ENCODE data around the gene LRP10. TPM values are rescaled to one million over a fixed set of nuclear protein-coding genes. Genes with fewer than 3 reads are reported as not detected.
"Not testable (repeated sequence)": the region's sequence is repeated elsewhere in the genome, so short reads cannot be mapped to it uniquely, and the experiment has no call there.

LRP10 gene
- total RNA-seq, 2 donors from 2014 or later: 48.9 to 67.6 TPM

- not testable (repeated sequence) for H3K36me3 Mint-ChIP-seq; DNase-seq (ENCODE audit: low spot score in 2 of 2); H3K9me3 Mint-ChIP-seq; ATAC-seq; H3K27ac Mint-ChIP-seq
Measured at GRCh38 chr14:22852178-22852577, 19.4 kb upstream of the LRP10 start.

DNA sequence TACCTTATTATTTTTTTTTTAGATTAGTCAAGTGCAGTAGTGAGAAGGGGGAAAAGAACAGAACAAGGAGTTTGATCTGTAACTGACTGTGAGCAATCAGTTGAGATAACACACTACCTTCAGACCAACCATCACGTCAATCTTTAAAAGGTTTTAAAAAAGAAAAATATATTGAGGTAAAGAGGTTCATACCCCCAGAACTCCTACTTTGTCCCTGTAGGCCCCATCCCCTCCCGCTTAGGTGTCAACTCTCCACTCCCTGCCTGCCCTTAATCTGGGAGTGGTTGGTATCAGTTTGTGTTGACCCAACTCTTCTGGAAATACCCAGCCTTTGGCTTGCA lies 19.0 kb upstream of the LRP10 start:
- Mint-ChIP-seq H3K9me3 (no peaks in the 10 kb centered on the region), H3K36me3 (peaks cover 0 to 5% of the 10 kb centered on the region in 2 donors), H3K27ac (peak overlapping the region in 1 of 2 donors; percentile 82)
- no peak for DNase-seq (ENCODE audit: low spot score in 2 of 2)
- no peak for ATAC-seq

DNA sequence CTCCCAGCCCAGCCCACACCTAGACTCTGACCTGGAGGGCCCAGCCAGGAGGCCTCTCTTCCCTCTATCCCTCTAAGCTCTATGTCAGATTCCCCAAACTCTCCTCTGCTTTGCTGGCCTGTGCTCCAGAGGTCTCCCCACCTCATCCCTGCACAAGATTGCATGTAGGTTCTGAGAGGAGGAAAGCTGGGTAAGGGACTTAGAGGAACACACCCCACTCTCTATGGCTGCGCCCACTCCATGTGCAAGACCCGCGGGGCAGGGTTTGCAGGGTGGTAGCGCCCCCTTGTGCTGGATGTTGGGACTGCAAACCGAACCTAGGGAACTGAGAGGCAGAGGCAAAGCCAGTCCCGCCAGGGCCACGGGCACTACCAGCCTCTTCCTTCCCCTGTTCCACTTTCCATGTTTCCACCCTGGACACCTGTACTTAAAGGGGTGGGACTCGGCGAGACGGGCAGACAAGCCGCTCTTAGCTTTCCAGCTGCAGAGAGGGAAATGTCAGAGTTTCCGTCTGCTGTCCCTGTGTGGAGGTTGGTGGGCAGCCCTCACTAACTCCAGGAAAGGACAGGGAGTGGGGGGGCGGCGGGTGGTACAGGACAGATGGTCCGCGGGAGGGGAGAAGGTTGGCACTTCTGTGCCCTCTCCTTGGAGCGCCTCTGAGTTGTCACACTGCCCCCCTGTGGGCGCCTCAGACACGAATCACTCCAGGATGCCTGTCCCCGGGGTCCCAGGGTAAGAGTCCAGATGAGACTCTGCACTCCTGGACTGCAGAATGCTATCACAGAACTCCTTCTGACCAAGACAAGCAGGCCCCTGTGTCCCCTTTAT lies 18.4 kb upstream of the LRP10 start:
- peaks cover 0 to 5% of the 10 kb centered on the region in 2 donors for H3K36me3 Mint-ChIP-seq
- DNase-seq (ENCODE audit: low spot score in 2 of 2) (peak; percentile 86 to 99), ATAC-seq (peak; percentile 61 to 85)
- H3K9me3 Mint-ChIP-seq: no peaks in the 10 kb centered on the region
- peak overlapping the region in 1 of 2 donors; percentile 82 for H3K27ac Mint-ChIP-seq

DNA sequence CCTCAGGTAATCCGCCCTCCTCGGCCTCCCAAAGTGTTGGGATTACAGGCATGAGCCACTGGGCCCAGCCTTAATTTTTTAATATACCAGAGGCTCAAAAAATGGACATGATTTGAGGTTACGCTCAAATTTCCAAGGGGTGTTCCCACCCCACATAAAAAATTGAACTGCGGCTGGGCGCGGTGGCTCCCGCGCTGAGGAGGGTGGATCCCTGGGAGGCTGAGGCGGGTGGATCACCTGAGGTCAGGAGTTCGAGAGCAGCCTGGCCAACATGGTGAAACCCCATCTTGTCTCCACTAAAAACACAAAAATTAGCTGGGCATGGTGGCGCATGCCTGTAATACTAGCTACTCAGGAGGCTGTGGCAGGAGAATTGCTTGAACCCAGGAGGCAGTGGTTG lies 17.2 kb upstream of the LRP10 start:
- not testable (repeated sequence) for DNase-seq (ENCODE audit: low spot score in 2 of 2); H3K36me3 Mint-ChIP-seq; H3K9me3 Mint-ChIP-seq; ATAC-seq; H3K27ac Mint-ChIP-seq

GRCh38 chr14:22854963-22855724 lies 16.4 kb upstream of the LRP10 start:
- no peak overlapping the region for H3K27ac Mint-ChIP-seq
- no peaks in the 10 kb centered on the region for H3K9me3 Mint-ChIP-seq
- peak in 1 of 2 donors; percentile 47 for DNase-seq (ENCODE audit: low spot score in 2 of 2)
- peaks cover 0 to 5% of the 10 kb centered on the region in 2 donors for H3K36me3 Mint-ChIP-seq
- peak; percentile 11 to 57 for ATAC-seq

GRCh38 chr14:22856428-22856827 lies 15.1 kb upstream of the LRP10 start:
- DNase-seq (ENCODE audit: low spot score in 2 of 2) (no peak), ATAC-seq (no peak)
- H3K36me3 Mint-ChIP-seq: peaks cover 4 to 10% of the 10 kb centered on the region in 2 donors
- no peaks in the 10 kb centered on the region for H3K9me3 Mint-ChIP-seq
- H3K27ac Mint-ChIP-seq: no peak overlapping the region

- DNase-seq (ENCODE audit: low spot score in 2 of 2); ATAC-seq: not testable (repeated sequence)
Measured at GRCh38 chr14:22860377-22860776, 11.2 kb upstream of the LRP10 start.

GRCh38 chr14:22861651-22862050 lies 9.9 kb upstream of the LRP10 start:
- Mint-ChIP-seq H3K36me3 (peaks cover 4 to 13% of the 10 kb centered on the region in 2 donors), H3K9me3 (no peaks in the 10 kb centered on the region), H3K27ac (no peak overlapping the region)
- ATAC-seq (no peak), DNase-seq (ENCODE audit: low spot score in 2 of 2) (no peak)

More at GRCh38 chr14:22860377-22860776, 11.2 kb upstream of the LRP10 start:
- H3K9me3 Mint-ChIP-seq, H3K27ac Mint-ChIP-seq: not testable (repeated sequence)
- H3K36me3 Mint-ChIP-seq: peaks cover 4 to 18% of the 10 kb centered on the region in 2 donors

GRCh38 chr14:22864979-22865378 lies 6.6 kb upstream of the LRP10 start:
- no peak for ATAC-seq
- DNase-seq (ENCODE audit: low spot score in 2 of 2): no peak
- H3K36me3 Mint-ChIP-seq: peaks cover 4 to 13% of the 10 kb centered on the region in 2 donors
- no peak overlapping the region for H3K27ac Mint-ChIP-seq
- no peaks in the 10 kb centered on the region for H3K9me3 Mint-ChIP-seq

DNA sequence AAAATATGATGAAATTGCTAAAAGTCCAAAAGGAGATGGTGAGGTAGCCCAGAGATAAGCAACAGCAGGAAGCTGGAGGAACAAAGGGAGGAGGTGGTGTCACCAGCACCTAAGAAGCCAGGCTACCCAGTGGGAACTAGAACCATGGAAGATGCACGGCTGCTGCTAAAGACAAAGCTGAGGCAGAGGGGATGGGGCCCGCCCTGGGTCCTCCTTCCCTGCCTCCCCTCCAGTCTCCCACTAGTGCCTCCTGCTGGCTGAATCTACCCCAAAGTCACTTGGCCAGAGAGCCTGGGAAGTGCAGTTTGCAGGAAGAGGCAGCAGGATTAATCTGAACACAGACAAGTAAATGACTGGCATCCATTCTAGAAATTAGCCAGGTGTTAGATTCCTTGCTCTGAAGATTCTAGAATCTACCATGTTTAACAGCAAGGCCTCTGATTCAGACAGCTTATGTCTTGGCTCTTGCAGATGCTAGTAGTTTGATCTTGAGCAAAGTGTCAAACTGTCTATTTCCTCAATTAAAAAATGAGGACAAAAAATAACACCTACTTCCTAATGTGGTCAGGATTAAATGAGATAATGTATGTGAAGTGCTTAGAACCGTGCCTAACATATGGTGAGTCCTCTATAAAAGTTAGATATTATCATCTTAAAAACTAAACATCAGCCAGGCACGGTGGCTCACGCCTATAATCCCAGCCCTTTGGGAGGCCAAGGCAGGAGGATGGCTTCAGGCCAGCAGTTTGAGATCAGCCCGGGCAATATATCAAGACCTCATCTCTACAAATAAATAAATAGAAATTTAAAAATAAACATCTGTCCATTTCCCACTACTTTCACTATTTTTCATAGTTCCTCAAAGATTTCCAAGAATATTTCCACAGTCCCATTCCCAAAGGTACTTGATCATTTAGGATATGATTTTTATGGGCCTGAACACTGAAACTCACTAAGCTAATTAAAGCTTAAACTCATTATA lies 5.8 kb upstream of the LRP10 start:
- ATAC-seq (peak in 1 of 2 donors; percentile 13), DNase-seq (ENCODE audit: low spot score in 2 of 2) (no peak)
- H3K9me3 Mint-ChIP-seq: no peaks in the 10 kb centered on the region
- no peak overlapping the region for H3K27ac Mint-ChIP-seq
- peaks cover 4 to 13% of the 10 kb centered on the region in 2 donors for H3K36me3 Mint-ChIP-seq

DNA sequence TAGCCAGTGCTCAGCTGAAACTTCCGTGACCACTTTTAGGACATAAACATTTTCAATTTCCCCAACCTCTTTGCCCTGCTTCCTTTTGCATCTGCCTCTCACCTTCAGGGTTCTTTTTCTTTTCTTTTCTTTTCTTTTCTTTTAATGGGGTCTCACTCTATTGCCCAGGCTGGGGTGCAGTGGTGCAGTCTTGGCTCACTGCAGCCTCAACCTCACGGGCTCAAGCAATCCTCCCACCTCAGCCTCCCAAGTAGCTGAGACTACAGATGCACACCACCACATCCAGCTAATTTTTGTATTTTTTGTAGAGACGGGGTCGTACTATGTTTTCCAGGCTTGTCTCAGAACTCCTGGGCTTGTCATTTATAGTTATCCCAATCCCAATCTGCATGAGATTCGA lies 4.7 kb upstream of the LRP10 start:
- H3K27ac Mint-ChIP-seq: no peak overlapping the region
- no peak for ATAC-seq
- no peak for DNase-seq (ENCODE audit: low spot score in 2 of 2)
- H3K9me3 Mint-ChIP-seq: no peaks in the 10 kb centered on the region
- H3K36me3 Mint-ChIP-seq: peaks cover 0 to 3% of the 10 kb centered on the region in 2 donors

DNA sequence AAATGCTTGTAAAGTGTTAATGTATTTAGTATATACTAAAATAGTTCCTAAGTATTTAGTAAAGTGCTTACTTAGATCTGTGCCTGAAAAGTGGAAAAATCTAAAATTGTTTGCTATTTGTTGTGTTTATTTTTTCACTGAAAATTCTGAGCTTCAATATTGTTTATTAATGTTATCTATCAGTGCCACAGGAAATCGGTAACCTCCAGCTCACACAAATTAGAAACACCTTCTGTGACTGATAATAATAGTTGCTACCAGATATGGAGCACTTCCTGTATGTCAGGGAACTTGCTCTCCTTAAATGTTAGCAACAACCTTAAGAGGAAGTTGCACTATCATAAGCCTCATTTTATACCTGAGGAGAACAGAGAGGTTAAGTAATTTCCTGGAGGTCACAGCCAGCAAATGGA lies 723 bp upstream of the LRP10 start:
- DNase-seq (ENCODE audit: low spot score in 2 of 2) (no peak), ATAC-seq (peak in 1 of 2 donors; percentile 66)
- peaks cover 17 to 21% of the 10 kb centered on the region in 2 donors for H3K36me3 Mint-ChIP-seq
- H3K27ac Mint-ChIP-seq: peak overlapping the region; percentile 95 to 98
- no peaks in the 10 kb centered on the region for H3K9me3 Mint-ChIP-seq

DNA sequence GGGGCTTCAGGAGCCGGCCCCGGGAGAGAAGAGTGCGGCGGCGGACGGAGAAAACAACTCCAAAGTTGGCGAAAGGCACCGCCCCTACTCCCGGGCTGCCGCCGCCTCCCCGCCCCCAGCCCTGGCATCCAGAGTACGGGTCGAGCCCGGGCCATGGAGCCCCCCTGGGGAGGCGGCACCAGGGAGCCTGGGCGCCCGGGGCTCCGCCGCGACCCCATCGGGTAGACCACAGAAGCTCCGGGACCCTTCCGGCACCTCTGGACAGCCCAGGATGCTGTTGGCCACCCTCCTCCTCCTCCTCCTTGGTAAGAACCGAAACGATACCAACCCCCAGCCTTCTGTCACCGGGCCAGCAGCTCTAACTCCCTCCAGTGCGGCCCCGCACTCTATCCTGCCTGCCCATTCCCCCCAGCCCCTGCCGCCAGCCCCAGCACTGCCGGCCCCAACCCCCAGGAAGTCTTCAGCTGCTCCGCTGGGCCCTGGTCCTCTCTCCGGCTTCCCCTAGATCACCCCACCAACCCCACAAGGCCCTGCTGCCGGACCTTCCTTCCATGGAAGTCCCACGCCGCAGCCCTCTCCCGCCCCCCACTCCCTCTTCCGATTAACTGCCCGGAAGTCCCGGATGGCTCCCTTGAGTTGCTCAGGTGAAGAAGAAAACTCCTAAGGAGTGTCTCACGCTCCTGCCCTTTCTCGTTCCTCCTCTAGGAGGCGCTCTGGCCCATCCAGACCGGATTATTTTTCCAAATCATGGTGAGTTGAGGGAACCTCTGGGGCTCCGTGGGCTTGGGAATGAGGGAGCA lies 693 bp downstream of the LRP10 start:
- Mint-ChIP-seq H3K36me3 (peaks cover 19 to 26% of the 10 kb centered on the region in 2 donors), H3K9me3 (no peaks in the 10 kb centered on the region), H3K27ac (peak overlapping the region; percentile 94 to 95)
- ATAC-seq (peak; percentile 14 to 30), DNase-seq (ENCODE audit: low spot score in 2 of 2) (peak; percentile 76 to 82)

DNA sequence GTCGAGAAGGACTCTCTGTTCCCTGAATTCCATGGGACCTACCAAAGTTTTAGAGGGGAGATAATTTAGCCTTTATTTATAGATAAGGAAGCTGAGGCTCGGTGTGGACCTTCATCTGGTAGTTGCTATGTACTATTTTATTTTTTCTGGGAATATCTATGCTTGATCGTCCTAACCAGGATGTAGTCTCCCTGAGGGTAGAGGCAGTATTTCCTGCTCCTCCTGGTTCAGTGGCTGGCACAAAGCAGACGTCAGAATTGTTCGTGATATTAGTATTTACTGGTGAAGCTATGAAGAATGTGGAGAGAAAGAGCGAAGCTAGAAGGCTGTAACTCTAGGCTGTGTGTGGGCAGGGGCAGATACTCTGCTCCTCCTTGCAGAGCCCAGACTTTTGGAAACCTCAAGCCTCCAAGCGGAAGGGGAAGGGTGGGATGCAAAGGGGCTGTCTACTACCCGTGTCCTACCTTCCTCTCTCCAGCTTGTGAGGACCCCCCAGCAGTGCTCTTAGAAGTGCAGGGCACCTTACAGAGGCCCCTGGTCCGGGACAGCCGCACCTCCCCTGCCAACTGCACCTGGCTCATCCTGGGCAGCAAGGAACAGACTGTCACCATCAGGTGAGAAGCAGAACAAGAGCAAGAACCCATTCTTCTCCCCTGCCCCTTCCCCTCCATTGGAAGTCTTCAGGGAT lies 1.4 kb downstream of the LRP10 start:
- DNase-seq (ENCODE audit: low spot score in 2 of 2) (no peak), ATAC-seq (no peak)
- H3K9me3 Mint-ChIP-seq: no peaks in the 10 kb centered on the region
- peak overlapping the region; percentile 94 to 95 for H3K27ac Mint-ChIP-seq
- peaks cover 19 to 26% of the 10 kb centered on the region in 2 donors for H3K36me3 Mint-ChIP-seq
